K562 (cell line): ENCODE results near the gene GALE. TPM values are rescaled to one million over a fixed set of nuclear protein-coding genes. Genes with fewer than 3 reads are reported as not detected.

Source experiments
- ATF1 ChIP-seq, 2 experiments: fragments of 450-650 bp in 1 of 2; IDR thresholded peaks; 2 replicates each; pipeline ENCODE4 v1.6.1; 2016; ENCODE audit warnings: missing compliant biosample characterization in 1 of 2, missing genetic modification characterization in 1 of 2
- CEBPB ChIP-seq: fragments of 450-650 bp; IDR thresholded peaks from 2 replicates; pipeline ENCODE4 v1.6.1; 2016; ENCODE audit warnings: missing genetic modification characterization, missing compliant biosample characterization
- DACH1 ChIP-seq: fragments of 450-650 bp; IDR thresholded peaks from 2 replicates; pipeline ENCODE4 v1.6.1; 2018; ENCODE audit not compliant: partially characterized antibody
- ETV6 ChIP-seq, 3 experiments: fragments of 150-350 bp in 1 of 3; sonication (generic) in 1 of 3; formaldehyde crosslinking in 1 of 3; IDR thresholded peaks; 2 replicates each; pipeline versions ENCODE4 v1.6.1 to v1.8.0; 2014 to 2022; ENCODE audit warnings: borderline replicate concordance in 2 of 3, low read depth in 2 of 3, antibody characterized with exemption in 1 of 3, low read length in 1 of 3, mild to moderate bottlenecking in 1 of 3, missing genetic modification reagents in 1 of 3
- ID3 ChIP-seq, 2 experiments: fragments of 250-450 bp in 1 of 2; fragments of 450-650 bp in 1 of 2; sonication (Bioruptor Pico) in 1 of 2; IDR thresholded peaks; 2 replicates each; pipeline versions ENCODE4 v1.6.1 to v1.8.0; 2016 to 2021; ENCODE audit warnings: mild to moderate bottlenecking in 2 of 2, moderate library complexity in 2 of 2, missing compliant biosample characterization in 1 of 2, missing genetic modification characterization in 1 of 2
- MCM2 ChIP-seq: fragments of 450-650 bp; IDR thresholded peaks from 2 replicates; pipeline ENCODE4 v1.6.1; 2017; ENCODE audit warnings: low read depth, mild to moderate bottlenecking
- NFATC3 ChIP-seq: fragments of 450-650 bp; IDR thresholded peaks from 2 replicates; pipeline ENCODE4 v1.6.1; 2017; ENCODE audit warnings: mild to moderate bottlenecking
- RBM14 ChIP-seq: fragments of 200-400 bp; formaldehyde crosslinking; IDR thresholded peaks from 2 replicates; pipeline ENCODE4 v1.6.1; 2018; ENCODE audit warnings: low read depth, mild to moderate bottlenecking, low read length, moderate library complexity, borderline replicate concordance; ENCODE audit not compliant: insufficient read depth
- SMAD1 ChIP-seq: fragments of 150-350 bp; IDR thresholded peaks from 2 replicates; pipeline ENCODE4 v1.6.1; 2014; ENCODE audit warnings: low read length, low read depth; ENCODE audit not compliant: partially characterized antibody
- SMARCE1 ChIP-seq: fragments of 450-650 bp; IDR thresholded peaks from 2 replicates; pipeline ENCODE4 v1.7.1; 2016; ENCODE audit warnings: mild to moderate bottlenecking
- STAG1 ChIP-seq: sonication (generic); formaldehyde crosslinking; IDR thresholded peaks from 2 replicates; pipeline ENCODE4 v1.5.0; 2020; ENCODE audit warnings: missing genetic modification reagents, borderline replicate concordance
- TEAD1 ChIP-seq, 2 experiments: fragments of 450-650 bp in 1 of 2; sonication (generic) in 1 of 2; formaldehyde crosslinking; IDR thresholded peaks; 2 replicates each; pipeline versions ENCODE4 v1.4.0 to v1.8.0; 2020 to 2022; ENCODE audit warnings: mild to moderate bottlenecking in 2 of 2, missing genetic modification reagents in 1 of 2
- TSC22D4 ChIP-seq: fragments of 450-650 bp; IDR thresholded peaks from 2 replicates; pipeline ENCODE4 v1.6.1; 2016; ENCODE audit warnings: missing genetic modification characterization, missing biosample characterization, control low read depth
- XRCC4 ChIP-seq: IDR thresholded peaks from one replicate; pipeline ENCODE4 v1.6.1; 2011; ENCODE audit not compliant: insufficient read depth, insufficient read length; ENCODE audit errors: extremely low read depth
- ZBED1 ChIP-seq: IDR thresholded peaks from 2 replicates; pipeline ENCODE4 v1.6.1; 2014
- ZEB2 ChIP-seq: fragments of 450-650 bp; IDR thresholded peaks from 2 replicates; pipeline ENCODE4 v1.6.1; 2016
- ZNF407 ChIP-seq: fragments of 450-650 bp; IDR thresholded peaks from 2 replicates; pipeline ENCODE4 v1.6.1; 2016; ENCODE audit warnings: low read depth
- ZNF766 ChIP-seq: fragments of 200-800 bp; sonication (Bioruptor generic); conservative IDR thresholded peaks from 2 replicates; pipeline ENCODE4 v1.6.1; 2016; ENCODE audit warnings: missing genetic modification characterization, missing compliant biosample characterization
- polyA plus RNA-seq, 8 experiments: library from polyadenylated mRNA; depleted of rRNA in 4 of 8; stranded (reverse) in 5 of 8; unstranded in 3 of 8; fragments of >200 nt; fragmentation: Nextera tagmentation in 2 of 8; fragmentation: Illumina TruSeq in 1 of 8; extraction: Ambion mirVana in 2 of 8; extraction: Trizol in 1 of 8; gene quantifications; 2 replicates each; pipeline versions ENCODE4 v1.2.1 to v1.2.3, GENCODE V29; 2011 to 2014; ENCODE audit warnings: inconsistent platforms in 1 of 8, missing spikeins in 1 of 8
- total RNA-seq, 7 experiments: library from RNA; depleted of rRNA in 6 of 7; stranded (reverse); fragments of >200 nt in 6 of 7; fragmentation: Illumina TruSeq in 2 of 7; extraction: Trizol in 2 of 7; gene quantifications; 2 replicates each; pipeline versions ENCODE4 v1.2.1 to v1.2.3, GENCODE V29; 2011 to 2021; ENCODE audit warnings: low replicate concordance in 1 of 7

GALE gene
- total and polyA plus RNA-seq, 9 of the 15 experiments (the other 6 are each of a cell fraction or from before 2014, with no cell fraction given): 8.4 to 139 (median 88.3) TPM

- TF ChIP-seq ZNF407: no peak
- TF ChIP-seq MCM2: no peak
- peak; percentile 99 for TF ChIP-seq CEBPB (tag)
- TF ChIP-seq SMARCE1: peak; percentile 92; the same call in 1 of the 2 replicates
- peak; percentile 96 for TF ChIP-seq NFATC3
- peak; percentile 47 for TF ChIP-seq DACH1
- no peak for TF ChIP-seq RBM14
- no peak for TF ChIP-seq STAG1
- TF ChIP-seq ZBED1: peak; percentile 76; the same call in 1 of the 2 replicates
- peak; percentile 74; the same call in 1 of the 2 replicates for TF ChIP-seq ZNF766
- no peak; a peak in 1 of 4 replicates for TF ChIP-seq TEAD1 (CRISPR knock-in tag; IDR thresholded peaks at IDR 0.05)
- TF ChIP-seq TSC22D4: no peak
- peak; percentile 94 for TF ChIP-seq SMAD1
- peak; percentile 83 for TF ChIP-seq ATF1 (CRISPR knock-in tag; IDR thresholded peaks at IDR 0.05)
- TF ChIP-seq ATF1 (tag; IDR thresholded peaks at IDR 0.05): peak; percentile 97
- TF ChIP-seq ZEB2: peak; percentile 93
- no peak for TF ChIP-seq XRCC4
- TF ChIP-seq ID3 (CRISPR knock-in tag; IDR thresholded peaks at IDR 0.05): no peak
- TF ChIP-seq ID3 (tag; IDR thresholded peaks at IDR 0.05): peak; percentile 79; the same call in 1 of the 2 replicates
- TF ChIP-seq ETV6 (IDR thresholded peaks at IDR 0.05; ENCODE audit: borderline replicate concordance in 1 of 2, low read depth in 2 of 2, low read length in 1 of 2): no peak
- peak; percentile 78; the same call in 1 of the 2 replicates for TF ChIP-seq ETV6 (CRISPR knock-in tag; IDR thresholded peaks at IDR 0.05; ENCODE audit: borderline replicate concordance)
Observed at GRCh38 chr1:23777979-23778814, 22.4 kb downstream of the GALE start, which contains the start of gene PITHD1 (continued).
